GM21786 (cell line): ENCODE results near the gene NEO1.
"Not testable (repeated sequence)": the region's sequence is repeated elsewhere in the genome, so short reads cannot be mapped to it uniquely, and the experiment has no call there.

Source experiments
- ATAC-seq: cut with Tn5 transposase; IDR thresholded peaks from one replicate; pipeline ENCODE4 v1.9.1; 2021; ENCODE audit not compliant: unreplicated experiment

Gene NEO1

DNA sequence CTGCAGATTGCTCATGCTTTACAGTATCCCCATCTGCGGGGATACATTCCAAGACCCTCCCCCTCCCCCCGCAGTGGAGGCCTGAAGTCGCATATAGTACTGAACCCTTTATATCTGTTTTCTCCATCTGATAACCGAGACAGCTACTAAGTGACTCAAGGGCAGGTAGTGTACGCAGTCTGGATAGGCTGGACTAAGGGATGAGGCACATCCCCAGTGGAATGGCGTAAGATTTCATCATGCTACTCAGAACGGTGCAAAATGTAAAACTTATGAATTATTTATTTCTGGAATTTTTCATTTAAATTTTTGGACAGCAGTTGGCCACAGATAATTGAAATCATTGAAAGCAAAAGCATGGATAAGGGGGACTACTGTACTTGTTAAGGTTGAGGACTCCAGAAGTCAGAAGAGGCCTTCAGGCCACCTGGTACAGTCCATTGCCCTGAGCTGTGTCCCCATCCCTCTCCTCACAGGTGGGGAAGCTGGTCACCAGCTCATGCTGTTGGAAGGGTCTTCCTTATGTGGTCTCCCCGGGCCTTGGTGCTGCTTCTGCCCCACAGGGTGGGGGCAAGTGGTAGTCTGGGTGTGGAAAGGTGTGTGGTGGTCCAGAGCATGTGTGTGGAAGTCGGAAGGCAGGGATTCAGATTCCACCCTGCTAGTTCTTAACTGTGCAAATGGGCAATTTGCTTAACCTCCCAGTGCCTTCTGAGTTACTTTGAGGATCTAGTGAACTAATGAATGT is 244.5 kb downstream of the NEO1 start:
- ATAC-seq: no peak

DNA sequence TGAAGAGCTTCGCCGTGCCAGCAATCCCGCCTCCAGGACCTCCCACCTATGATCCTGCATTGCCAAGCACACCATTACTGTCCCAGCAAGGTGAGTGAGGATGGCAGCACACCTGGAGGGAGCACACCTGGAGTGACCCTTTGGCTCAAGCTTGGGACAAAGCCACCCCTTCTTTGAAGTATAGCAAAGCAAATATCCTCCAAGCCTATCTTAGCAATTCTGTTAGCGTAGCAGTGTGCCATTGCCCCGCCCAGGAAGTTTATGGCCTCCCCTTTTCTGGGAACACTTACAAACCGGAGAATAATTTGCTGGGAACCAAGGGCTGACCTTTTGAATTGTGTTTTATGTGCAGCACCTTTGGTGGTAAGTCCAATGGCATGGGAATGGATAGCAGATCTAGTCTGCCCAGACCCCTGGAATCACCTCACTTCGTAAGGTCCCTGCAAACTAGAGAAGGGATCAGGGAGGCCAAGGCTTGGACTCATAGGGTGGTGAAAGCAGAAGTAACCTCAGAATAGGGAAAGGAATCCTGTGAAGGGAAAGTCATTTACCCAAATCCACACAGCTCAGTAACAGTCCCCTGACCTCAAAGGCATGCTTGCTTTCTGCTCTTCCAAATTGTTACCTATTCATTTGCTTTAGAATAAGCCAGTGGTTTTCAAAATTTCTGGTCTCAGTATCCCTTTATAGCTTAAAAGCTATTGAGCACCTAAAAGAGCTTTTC is 246.4 kb downstream of the NEO1 start:
- ATAC-seq: no peak

DNA sequence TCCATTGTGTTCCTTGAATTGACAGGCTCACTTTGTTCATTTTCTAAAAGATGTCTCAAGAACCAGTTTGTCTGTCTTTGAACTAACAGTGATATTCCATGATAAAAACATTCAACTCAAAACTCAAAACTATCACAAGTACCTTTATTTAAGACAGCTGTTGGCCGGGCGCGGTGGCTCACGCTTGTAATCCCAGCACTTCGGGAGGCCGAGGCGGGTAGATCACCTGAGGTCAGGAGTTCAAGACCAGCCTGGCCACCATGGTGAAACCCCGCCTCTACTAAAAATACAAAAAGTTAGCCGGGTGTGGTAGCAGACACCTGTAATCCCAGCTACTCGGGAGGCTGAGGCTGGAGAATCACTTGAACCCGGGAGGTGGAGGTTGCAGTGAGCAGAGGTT is 248.0 kb downstream of the NEO1 start:
- ATAC-seq: not testable (repeated sequence)

DNA sequence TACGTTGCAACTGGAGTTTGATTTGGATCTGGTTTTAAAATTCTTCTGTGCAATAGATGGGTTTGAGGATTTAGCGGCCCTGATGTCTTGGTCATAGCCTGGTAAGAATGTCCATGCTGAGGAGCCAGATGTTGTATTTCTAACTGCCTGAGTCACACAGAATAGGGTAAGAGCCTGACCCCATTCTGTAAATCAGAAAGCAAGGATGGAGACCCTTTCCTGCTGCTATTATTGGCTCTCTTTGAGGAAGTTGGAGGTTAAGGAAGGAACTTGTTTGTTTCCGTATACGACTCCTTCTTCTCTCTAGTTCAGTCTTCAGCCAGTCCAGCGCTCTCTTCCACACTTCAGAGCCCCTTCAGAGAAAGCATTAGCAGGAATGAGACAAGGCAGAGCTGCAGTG is 251.4 kb downstream of the NEO1 start:
- no peak for ATAC-seq

DNA sequence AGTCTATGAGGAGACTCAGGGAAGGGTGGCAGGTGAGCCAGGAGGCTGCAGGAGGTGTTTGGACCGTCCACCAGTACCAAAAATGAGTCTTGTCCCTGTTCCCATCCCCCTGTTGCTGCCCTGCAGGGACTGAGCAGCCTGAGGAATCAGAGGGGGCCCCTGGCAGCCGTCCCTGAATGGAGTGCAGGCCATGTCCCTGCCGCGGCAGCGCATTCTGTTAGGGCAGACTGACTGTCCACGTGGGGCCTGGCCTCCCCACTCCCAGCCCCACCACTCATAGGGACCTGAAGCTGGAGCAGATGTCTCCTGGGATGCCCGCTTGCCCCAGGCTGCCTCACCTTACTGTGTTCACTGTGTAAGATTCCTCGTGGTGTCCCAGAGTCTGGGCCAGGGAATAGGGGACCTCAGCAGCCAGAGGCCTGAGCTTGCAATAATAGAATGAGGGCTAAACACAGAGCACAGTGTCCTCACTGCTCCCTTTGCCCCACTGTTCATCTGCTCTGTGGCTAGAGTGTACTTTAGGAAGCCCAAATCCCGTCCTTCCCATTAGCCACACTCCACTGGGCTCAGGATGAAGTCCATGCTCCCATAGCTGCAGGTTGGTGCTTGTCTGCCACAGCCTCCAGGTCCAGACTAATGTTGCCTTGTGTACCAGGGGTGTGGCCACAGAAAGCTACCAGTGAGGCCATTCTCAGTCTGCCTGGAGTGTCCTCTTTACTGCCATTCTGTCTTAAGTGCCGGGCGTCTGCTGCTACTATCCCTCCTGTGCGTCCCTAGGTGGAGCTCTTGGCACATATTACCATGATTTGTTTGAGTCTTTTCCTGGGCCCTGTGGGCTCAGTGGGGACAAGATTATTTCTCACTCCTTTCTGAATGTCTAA is 253.3 kb downstream of the NEO1 start:
- no peak for ATAC-seq

DNA sequence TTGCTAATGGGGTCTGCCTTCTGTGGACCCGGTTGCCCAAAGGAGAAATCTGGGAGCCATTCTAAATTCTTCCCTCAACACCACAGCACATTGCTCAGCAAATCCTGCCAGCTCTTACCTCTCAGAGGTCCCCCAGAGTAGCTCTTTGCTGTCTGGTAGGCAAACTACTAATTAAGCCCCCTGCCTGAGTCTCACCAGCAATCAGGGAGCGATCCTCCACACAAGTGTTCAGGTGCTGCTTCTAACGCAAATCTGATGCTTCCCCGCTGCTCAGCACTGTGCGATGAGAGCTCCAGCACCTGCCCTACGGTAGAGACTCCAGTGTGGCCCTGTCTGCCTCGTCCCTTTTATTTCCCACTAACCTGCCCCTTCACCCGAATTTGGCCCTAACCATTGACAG is 256.0 kb downstream of the NEO1 start:
- no peak for ATAC-seq

DNA sequence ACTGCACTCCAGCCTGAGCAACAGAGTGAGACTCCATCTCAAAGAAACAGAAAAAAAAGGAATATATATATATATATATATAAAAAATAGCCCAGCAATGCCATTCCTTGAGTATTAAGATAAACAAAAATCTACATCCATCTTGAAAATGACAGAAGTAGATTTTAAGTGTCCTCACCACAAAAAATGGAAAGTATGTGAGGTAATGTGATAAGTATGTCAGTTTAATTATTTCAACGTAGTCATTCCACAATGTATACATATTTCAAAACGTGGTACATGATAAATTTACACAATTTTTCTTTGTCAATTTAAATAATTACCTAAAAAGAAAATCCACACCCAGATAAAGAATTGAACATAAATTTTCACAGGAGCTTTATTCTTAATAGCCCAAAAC is 261.6 kb downstream of the NEO1 start:
- ATAC-seq: no peak

DNA sequence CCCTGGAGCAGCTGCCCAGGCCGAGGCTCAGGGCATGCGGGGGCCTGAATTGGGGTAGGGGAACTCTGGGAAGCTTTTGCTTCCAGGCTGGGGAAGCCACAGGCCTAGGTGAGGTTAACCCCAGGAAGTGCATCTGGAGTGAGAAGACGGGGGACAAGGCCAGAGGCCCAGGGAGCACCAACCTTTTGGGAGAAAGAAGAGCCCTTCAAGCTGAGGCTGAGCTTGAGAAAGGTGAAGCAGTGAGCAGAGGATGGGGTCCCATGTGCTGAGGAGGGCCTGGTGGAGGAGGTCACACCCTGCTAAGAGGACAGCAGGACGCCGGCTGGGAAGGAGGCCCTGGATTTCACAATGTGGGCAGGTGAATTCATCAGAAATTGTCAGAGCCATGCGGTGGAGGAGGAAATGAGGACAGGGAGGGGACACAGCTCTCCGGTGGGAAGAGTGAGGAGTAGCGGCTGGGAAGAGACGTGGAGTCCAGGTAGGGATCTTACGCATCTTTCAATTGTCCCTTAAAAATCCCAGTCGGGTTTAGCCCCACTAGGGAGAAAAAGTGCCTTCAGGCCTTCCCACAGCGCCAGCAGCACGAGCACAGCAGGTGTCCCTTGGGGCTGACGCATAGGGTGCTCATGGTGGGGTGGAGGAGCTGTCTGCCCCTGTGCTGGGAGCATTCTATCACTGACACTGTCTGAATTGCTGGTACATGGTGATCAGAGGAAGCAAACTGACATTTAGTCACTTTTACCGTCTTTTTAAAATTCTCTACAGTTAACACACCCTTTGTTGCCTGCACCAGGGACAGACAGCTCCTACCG is 265.6 kb downstream of the NEO1 start:
- no peak for ATAC-seq

DNA sequence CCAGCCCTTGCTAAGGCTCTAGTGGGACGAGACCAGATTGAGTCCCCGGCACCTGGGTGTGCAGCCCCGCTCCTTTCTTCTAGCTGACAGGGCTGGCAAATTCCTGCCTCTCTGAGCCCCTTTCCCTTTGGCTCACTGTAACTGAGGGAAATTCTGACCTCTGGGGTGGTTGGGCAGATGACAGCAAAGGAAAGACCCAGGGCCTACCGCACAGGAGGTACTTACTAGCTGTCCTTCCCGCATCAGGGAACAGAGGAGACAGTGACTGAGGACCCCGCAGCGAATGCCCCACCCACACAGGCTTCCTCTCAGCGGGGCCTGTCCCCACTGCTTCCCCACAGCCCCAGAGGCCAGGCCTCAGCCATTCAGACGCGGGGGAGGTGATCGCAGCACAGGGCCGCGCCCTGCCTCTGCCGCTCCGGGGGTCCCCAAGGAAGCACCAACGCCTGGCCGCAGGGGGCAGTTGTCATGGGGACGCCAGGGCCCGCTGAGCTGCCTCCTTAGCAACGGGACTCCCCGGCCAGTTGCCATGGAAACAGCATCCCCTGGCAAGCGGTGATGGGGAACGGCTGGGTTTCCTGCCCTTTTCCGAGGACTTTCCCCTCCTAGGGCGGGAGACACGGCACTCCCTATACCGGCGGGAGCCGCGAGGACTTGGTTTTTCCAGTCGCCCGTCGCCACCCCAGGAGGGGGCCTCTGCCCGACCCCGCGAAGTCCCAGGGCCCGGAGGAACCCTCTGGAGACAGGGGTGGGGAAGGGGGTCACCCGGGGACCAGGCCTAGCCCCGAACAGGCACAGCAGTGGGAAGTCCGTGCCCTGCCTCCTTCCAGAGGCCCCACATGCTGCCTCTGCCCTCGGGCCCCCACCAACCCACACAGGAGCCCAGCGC is 266.4 kb downstream of the NEO1 start:
- no peak for ATAC-seq

DNA sequence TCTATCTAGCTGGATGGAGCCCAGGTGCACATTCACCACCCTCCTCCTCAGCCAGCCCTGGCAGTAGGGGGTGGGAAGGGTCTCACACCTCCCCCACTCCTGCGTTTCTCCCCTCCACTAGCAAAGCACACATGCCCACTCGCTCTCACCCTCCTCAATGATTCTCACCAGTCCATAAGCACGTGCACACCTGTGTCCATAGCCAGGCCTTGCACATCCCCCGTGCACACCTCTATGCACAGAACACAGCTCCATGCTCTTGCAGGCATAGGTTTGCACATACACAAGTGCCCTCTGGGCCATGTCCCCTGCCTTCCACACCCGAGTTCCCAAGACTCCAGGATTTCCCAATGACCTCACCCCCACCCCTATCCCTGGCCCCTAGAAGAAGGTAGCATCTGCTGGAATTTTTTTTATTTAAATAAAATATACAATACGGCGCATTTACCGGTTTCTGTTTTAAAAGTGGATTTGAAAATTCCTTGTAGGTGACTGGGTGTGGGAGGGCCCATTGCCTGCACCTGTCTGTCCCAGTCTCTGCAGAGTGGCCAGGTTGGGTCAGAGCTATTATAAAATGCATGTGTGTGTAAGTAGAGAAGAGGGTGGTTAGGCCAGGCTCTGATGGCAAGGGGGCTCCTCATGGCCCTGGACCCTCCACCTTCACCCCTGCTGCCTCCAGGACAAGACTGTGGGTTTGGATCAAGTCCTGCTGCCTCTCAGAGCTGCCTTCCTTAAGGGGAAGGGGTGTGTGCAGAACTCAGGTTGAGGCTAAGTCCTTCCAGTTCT is 267.4 kb downstream of the NEO1 start:
- ATAC-seq: no peak

DNA sequence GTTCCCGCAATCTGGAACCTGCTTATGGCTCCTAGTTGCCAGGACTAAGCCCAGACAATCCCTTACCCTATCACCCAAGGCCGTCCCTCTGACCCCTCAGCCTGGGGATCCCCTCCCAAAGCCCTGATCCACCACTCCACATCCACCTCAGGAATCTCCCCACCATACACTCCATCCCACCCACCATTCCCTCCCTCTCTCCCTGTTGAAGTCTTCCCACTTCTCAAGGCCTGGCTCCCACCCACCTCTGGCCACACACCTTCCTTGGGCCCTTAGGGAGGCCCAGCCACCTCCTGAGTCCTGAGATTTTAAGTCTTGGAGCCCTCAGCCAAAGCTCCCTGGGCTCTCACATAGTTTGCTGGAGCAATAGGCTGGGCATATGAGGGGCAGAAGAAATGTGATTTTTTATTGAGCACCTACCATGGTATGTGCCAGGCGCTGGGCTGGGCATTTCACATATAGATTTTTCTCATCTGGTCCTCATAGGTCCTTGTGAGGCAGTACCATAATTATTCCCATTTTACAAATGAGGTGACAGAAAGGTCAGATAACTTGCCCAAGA is 268.4 kb downstream of the NEO1 start:
- no peak for ATAC-seq

DNA sequence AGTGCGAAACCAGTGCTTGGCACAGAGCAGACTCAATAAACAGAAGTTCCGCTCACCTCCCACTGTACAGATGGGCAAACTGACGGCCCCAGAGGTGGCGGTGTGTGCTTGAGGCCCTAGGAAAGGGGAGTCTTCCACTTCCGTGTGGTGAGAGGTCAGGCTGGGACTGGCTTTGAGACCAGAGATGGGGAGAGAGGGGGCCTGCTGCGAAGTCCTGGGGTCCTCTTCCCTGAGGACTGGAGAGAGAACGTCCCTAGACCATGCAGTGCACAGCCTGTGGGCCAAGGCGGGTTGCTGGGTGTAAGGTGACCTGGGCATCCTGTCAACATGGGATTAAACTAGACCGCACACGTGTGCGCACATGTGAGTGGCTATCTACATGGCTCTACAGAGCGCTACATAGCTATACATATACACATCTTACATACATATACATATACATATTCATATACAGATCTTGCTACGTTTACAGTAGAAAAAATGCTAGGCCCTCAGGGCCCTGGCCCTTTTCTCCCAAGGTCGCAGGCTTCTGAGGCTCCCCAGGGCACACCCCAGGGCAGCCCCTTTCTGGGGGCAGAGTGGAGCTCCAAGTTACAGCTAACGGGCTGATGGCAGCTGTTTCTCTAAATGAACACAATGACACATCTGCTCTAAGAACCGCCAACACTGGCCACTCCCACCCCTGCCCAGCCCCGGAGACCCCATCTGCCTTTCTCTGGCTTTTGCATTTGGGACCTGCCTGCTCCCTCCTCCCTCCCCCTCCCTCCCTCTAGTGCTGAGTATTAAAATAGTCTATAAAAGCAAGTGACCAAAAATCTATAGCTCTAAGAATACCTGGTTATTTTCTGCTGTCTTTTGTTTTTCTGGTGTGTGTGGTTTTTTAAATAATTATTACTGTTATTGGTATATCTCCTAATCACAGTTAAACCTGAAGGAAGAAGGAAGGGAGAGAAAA is 269.5 kb downstream of the NEO1 start:
- ATAC-seq: no peak

DNA sequence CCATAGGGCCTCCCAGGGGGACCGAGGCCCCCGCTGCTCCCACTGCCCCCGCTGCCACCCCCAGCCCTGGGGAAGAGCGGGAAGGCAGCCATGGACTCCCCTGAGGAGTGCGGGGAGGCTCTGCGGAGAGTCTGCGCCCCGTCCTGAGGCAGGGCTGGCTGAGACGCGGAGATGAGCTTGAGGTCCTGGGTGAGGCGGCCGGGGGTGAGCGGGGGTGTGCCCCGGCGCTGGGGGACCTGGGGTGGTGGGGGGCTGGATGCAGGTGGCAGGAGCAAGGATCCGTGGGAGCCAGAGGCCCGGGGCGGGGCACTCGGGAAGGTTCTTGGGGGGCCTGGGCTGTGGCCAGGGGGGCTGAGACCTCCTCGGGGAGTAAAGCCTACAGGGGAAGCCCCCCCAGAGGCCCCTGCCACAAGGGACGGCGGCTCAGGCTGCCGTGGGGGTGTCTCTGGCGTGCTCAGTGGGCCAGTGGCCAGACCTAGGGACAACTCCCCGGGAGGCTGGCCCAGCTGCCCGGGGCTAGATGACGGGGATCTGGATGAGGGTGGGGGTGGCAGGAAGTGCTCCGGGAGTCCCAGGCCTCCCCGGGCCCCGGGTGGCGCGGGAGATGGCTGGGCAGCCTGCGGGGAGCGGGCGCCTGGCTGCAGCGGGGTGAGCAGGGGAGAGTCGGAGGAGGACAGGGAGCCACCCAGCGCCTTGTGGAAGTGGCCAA is 270.6 kb downstream of the NEO1 start:
- no peak for ATAC-seq

DNA sequence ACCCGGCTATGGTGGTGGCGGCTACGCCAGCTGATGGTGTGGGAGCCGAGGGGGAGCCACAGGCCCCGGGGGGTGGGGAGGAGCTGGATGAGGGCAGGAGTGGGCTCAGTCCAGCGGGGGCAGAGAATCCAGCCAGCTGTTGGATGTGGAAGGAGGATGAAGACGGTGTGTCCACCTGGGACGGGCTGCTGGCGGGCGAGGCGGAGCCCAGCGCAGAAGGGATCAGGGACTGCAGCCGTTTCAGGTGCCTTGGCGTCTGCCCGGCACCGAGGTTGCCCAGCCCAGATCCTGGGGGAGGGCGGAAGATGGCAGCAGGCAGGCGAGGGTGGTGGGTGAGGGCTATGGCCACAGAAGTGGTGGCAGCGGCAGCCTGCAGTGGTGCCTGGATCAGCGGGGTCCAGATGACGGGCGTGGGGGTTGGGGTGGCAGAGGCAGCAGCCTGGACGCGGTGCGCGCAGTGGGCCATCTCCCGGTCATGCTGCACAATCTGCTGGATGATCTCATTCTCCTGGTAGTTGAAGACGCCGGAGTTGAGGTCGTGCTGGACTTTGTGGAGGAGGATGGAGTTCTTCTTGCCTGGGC is 271.2 kb downstream of the NEO1 start:
- no peak for ATAC-seq

DNA sequence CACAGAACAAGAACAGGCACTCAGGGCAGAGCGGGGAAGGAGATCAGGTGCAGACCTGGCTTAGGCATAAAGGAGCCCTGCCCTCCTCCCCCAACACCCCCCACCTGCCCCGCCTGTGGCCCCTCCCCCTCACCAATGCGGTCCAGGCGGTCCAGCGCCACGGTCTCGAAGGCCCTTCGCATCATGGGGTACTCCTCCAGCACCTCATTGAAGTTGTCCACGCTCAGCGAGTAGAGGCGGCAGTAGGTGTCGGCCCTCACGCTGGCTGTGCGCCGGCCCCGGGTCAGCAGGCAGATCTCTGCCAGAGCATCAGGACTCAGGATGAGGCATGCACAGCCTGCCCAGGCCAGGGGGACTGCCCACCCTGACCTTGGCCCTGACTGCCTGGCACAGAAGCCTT is 271.7 kb downstream of the NEO1 start:
- no peak for ATAC-seq

DNA sequence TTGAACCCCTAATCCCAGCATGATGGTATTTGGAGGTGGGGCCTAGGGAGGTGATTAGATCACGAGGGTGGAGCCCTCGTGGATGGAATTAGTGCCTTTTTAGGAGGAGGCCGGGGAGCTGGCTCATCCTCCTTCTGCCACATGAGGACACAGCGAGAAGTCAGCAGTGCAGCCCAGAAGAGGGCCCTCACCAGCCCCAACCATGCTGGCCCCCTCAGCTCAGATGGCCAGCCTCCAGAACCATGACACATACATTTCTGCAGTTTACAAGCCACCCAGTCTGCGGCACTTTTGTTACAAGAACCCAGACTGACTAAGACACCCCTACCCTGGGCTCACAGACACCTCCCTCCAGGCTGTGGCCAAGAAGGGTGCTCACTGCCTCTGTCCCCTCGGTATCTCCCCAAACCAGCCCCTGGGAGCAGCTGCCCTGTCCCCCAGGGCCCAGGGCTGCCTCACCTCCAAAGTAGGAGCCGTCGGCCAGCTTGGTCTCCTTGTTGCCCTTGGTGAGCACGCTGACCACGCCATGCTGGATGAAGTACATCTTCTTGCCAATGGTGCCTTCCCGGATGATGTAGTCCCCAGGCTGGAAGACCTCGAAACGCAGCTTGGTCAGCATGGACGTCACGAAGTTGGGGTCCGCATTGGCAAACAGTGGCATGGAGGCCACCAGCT is 272.4 kb downstream of the NEO1 start:
- no peak for ATAC-seq
